A172 (cell line): ENCODE results near the gene FADD. TPM values are rescaled to one million over a fixed set of nuclear protein-coding genes. Genes with fewer than 3 reads are reported as not detected.

ENCODE experiments used
- DNase-seq: peaks from one replicate; pipeline ENCODE4 v3.0.0-alpha.2; 2015; ENCODE audit warnings: low spot score
- total RNA-seq: library from RNA; depleted of rRNA; stranded (reverse); fragments of >200 nt; shearing (Covaris generic); gene quantifications from 2 replicates; pipeline ENCODE4 v1.2.3, GENCODE V29; 2014; rRNA removed

Gene FADD
- total RNA-seq, 1 experiment from 2014 or later: 66.0 TPM

DNA sequence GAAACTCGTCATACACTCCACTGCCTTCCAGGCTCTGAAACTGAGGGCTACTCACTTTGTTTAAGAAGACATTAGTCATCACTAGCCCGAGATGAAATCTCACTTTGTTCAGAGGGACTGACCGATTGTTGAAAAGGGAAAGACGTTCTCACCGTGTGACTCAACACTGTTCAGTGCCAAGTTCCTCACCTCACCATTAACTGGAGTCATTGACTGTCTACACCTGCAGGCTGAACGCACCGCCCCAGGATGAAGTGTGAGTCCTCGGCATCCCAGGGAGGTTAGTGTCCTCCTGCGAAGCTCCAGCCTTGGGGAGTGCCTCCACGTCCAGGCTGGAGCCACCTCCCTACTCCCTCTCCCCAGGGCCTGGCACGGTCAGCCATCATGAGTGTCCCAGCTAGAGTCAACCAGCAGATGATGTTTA, 30.4 kb downstream of the FADD start:
- peak; percentile 99 for DNase-seq

DNA sequence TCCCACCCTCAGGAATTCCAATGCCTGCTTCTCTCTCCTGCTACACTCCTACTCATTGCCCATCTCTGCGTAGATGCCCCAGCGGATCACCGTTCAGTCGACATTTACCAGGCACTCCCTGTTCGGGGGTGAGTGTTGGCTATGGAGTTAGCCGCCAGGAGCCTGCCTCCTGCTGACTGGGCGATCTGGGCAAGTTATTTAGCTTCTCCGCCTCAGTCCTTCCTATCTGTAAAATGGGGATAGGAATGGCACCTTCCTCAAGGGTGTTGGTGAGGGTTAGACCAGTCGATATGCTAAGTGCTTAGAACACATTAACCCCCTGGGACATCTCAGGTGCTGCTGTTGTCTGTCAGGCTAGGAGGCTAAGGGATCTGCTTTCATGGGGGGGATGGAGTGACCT, 30.9 kb downstream of the FADD start:
- DNase-seq: no peak

DNA sequence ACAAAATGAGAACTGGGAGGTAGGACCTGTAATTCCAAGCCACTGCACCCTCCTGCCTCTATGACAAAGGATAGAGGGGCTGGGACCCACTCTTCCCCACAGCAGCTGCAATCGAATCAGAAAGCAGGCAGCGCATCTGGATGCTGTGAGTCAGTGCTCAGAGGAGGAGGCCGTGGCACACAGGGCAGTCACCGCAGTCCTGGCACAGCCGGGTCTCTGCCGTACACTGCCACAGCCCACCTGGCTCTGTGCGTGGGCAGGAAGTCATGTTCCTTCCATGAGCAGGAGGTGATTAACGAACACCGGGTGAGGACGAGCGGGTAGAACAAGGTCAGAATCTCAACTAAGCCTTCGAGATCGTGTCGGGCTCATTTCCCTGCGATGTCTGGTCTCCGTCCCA, 37.2 kb downstream of the FADD start:
- DNase-seq: peak; percentile 53

DNA sequence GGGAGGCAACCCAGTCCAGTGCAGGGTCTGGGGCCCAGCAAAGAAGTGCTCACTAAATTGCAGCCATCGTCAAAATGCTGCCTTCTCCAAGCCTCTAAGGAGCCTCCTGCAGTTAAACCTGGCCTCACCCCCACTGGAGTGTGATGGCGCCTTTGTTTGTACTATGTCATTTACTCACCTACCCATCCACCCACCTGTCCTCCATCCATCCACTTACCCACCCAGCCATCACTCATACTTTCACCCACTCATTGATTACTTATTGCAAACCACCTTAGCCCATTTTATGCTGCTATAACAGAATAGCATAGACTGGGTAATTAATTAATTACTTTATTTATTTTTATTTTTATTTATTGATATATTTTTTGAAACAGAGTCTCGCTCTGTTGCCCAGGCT, 38.6 kb downstream of the FADD start:
- DNase-seq: no peak

DNA sequence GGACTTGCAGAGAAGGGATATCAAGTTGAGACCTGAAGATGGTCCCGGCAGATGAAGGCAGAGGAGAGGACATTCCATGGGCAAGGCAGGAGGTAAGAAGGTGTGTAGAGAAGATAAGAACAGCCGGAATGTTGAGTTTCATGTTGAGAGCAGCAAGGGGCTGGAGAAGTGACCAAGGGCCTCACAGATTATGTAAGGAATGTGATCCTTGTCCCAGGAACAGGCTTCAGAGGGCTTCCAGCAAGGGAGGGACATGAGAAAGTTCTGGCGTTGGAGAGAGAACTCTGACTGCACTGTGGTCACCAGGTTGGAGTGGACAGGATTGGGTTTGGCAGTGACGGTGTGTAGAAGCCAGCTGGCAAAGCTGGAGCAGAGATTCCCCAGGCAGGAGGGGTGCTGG, 39.8 kb downstream of the FADD start:
- no peak for DNase-seq

DNA sequence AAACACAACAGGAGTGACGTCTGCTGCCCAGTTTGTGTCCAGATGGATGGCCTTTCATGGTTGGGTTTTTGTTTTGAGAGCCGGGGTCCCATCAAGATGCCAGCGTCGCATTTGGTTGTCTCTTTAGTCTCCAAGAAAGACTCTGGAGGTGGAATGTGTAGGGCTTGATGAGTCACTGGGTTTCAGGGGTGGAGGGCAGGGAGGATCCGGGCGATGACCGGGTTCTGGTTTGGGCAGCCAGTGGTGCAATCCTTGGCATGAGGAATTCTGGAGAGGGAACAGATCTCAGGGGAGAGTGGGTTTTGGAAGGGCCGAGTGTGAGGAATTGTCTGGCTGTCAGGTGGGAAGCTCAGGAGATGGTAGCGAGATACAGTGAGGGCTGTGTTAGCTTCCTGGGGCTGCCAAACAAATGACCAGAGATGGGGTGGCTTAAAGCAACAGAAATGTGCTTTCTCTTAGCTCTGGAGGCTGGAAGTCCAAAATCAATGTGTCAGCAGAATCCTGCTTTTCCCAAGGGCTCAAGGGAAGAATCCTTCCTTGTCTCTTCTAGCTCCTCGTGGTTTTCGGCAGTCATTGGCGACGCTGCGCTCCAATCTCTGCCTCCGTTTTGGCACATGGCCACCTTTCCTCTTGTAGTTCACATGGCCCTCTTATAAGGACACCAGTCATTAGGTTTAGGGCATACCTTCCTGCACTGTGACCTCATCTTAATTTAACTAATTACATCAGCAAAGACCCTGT, 41.0 kb downstream of the FADD start:
- DNase-seq: peak; percentile 79

DNA sequence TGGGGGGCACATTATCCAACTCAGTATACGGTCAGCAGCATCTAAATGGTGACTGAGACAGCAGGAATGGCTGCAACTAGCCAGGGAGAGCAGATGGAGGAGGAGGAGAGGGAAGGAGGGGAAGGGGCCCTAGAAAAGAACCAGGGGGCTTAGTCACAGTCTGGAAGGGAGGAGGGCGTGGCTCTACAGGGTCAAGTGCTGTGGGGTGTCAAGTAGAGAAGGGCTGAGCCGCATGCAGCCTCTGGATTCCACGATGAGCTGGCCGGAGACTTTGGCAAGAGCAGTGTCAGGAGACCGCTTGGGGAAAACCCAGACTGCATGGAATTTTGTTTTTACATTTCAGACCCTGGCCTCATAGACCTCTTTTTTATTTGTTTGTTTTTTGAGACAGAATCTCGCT, 41.6 kb downstream of the FADD start:
- peak; percentile 97 for DNase-seq

DNA sequence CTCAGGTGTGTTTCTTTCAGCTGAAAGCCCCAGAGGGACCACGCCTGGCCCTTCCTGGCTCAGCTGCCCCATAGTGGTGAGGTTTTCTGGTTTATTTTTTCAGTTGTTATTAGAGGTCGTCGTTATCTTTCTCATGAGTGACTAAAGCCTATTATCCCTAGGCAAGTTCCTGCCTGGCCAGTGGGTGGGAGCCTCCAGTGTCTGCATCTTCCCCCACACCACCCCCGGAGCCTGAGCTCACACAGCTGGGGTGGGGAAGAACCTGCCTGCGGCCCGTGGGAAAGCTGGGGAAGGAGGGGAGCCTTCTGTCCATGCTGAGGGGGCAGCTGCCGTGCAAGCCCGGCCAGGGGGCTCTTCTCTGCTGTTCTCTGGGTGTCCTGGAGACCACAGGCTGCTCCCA, 43.1 kb downstream of the FADD start:
- DNase-seq: peak; percentile 64

DNA sequence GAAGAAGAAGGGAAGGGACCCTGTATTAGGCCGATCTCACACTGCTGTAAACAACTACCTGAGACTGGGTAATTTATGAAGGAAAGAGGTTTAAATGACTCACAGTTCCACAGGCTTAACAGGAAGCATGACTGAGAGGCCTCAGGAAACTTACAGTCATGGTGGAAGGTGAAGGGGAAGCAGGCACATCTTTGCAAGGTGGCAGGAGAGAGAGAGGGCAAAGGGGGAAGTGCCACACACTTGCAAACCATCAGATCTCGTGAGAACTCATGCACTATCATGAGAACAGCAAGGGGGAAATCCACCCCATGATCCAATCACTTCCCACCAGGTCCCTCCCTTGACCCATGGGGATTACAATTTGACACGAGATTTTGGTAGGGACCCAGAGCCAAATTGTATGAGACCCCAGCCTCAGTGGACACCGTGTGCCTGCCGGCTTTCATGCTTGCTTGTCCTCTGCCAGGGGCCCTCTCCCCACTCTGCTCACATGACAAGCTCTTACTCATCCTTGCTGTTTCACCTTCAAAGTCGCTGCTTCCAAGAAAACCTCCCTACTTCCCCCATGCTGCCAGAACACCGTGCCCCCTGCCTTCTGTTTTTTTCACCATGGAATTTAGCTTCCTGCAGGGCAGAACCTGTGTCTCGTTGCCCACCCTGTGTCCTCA, 44.1 kb downstream of the FADD start:
- no peak for DNase-seq

DNA sequence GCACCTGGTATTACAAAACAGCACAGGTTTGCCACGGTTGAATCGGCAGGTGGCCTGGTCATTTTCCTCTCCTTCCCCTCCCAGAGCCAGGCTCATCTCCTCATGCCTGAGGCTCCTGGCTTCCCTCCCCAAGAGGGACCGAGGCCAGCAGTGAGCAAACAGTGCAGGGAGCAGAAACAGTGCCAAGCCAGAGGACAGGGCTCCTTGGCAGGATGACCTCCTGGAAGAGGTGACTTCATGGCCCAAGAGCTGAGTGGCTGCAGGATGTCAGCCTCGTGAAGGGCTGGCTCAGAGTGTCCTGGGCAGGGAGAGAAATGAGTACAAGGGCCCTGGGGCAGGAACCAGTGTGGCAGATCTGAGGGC, 44.6 kb downstream of the FADD start:
- peak; percentile 43 for DNase-seq

DNA sequence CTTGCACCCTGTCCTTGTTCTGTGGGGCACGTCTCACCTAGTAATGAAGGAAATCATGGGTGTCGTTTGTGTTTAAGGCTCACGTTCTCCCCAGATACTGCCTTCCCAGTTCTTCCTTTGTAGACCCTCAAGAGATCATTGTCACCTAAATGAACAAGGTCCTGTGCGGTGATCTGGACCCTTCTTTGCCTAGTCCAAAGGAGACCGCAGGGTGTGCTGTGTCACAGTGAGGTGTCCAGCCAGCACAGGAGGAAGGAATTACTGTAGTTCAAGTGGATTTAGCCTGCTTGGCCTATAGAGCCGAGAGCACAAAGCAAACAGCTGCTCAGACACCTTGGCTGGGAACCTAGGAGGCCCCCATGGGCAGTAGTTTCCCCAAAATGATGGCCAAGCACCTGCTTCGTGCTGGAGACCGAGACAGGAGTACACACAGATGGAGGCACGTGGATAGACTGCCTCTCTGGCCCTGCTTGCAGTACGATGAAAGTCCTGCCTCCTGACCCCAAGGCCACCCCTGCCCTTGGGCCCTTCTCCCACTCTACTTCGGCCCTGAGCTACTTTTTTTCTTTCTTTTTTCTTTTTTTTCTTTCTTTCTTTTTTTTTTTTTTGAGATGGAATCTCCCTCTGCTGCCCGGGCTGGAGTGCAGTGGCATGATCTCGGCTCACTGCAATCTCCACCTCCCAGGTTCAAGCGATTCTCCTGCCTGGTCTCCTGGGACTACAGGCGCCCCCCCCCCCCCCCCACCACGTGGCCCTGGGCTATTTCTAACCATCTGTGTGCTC, 48.0 kb downstream of the FADD start:
- no peak for DNase-seq

DNA sequence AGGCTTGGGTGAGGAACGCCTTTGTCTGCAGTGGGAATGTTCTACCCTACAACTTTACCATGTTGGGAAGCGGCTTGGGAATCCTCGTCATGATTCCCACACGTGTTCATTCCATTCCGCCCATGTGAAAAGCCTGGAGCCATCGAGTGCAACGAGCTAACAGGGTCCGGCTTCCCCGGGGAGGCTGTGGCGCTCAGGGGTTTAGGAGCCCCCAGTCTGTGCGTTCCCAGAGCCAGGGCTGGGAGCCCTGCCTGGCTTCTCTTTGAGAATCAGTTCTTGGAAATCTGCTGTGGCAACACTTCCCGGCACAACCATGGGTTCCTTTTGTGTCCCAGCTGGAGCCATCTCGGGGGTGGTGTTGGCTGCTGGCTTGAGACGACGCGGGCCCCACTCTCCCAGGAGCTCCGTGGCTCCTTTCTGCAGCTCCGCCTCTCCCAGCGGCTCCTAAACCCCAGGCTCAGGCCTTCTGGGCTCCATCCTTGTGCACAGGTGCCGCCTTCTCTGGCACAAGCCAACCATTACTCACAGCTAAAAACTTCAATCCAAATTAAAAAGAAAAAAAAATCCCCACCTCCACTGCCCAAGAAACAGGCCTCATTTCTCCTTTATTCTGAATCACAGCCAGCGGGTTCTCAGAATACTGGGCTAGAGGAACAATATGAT, 48.7 kb downstream of the FADD start:
- DNase-seq: peak; percentile 70

DNA sequence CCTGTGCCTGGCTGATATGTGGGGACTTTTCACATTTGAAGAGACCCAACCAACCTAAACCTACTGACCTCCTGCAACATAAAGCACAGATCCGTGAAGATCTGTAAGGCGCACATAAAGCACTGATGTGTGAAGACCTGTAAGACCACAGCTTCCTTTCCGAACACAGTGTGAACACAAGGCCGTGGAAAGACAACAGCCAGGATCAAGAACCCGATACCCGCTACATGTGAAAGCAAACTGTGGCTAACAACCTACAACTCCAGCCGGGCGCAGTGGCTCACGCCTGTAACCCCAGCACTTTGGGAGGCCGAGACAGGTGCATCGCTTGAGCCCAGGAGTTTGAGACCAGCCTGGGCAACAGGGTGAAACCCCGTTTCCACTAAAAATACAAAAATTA, 49.7 kb downstream of the FADD start:
- DNase-seq: no peak

DNA sequence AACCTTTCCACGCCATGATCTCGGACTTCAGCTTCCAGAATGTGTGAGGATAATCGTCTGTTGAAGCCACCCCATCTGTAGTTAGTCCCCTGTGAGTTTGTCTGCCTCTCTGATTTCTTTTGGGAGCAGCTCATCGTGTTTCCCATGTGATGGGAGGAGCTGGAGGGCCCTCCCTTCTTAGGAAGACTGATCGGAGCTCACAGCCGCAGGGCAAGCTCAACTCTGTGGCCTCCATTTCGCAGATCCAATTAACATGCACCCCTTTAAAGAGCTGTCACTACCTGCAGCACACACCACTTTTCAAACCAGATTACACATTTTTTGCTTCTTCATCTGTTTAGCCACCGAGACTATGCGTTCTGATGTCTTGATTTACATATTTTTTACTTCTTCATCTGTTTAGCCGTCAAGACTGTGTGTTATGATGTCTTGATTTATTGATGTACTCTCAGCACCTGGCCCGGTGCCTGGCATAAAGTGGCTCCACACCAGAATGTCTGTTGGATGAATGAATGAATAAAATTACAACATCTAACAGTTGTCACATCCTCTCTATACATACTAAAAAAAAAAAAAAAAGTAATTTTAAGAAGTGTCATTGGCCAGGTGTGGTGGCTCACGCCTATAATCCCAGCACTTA, 52.5 kb downstream of the FADD start:
- DNase-seq: no peak

Other genes with a start within 250 kb of the FADD start
- gene ANO1, start 125.0 kb upstream of the FADD start, total RNA-seq: 1.8 and 2.6 TPM in 2 replicates
- gene PPFIA1, start 67.4 kb downstream of the FADD start, total RNA-seq: 51.5 and 65.9 TPM in 2 replicates
- gene CTTN, start 195.2 kb downstream of the FADD start, total RNA-seq: 286 and 305 TPM in 2 replicates